GM12878 (cell line): ENCODE results near the gene ADM2. TPM values are rescaled to one million over a fixed set of nuclear protein-coding genes. Genes with fewer than 3 reads are reported as not detected.
A peak's percentile ranks its signal among the peaks of the same experiment; 100 is the strongest.

Experiments used
- ASH2L ChIP-seq: fragments of 300-600, 200-600 bp; sonication (generic); IDR thresholded peaks from 2 replicates; pipeline ENCODE4 v1.6.1; 2017; ENCODE audit warnings: low read depth, mild to moderate bottlenecking, borderline replicate concordance
- BHLHE40 ChIP-seq, 2 experiments: fragments of 450-650 bp in 1 of 2; IDR thresholded peaks; 2 replicates each; pipeline ENCODE4 v1.6.1; 2011 to 2017; ENCODE audit warnings: low read depth in 2 of 2, borderline replicate concordance in 1 of 2, improper control_type of control experiment in 1 of 2, low read length in 1 of 2, mild to moderate bottlenecking in 1 of 2
- CBX3 ChIP-seq: fragments of 200-600 bp; sonication (generic); IDR thresholded peaks from 2 replicates; pipeline ENCODE4 v1.6.1; 2016; ENCODE audit warnings: low read depth, borderline replicate concordance
- EED ChIP-seq: sonication (generic); IDR thresholded peaks from 2 replicates; pipeline ENCODE4 v1.6.1; 2016; ENCODE audit warnings: antibody characterized with exemption, low read depth
- FOXK2 ChIP-seq: fragments of 450-650 bp; IDR thresholded peaks from 2 replicates; pipeline ENCODE4 v1.6.1; 2017; ENCODE audit warnings: mild to moderate bottlenecking, moderate library complexity
- NBN ChIP-seq: fragments of 450-650 bp; IDR thresholded peaks from 2 replicates; pipeline ENCODE4 v1.6.1; 2016
- NRF1 ChIP-seq: conservative IDR thresholded peaks from 2 replicates; pipeline ENCODE4 v1.6.1; 2011; ENCODE audit warnings: mild to moderate bottlenecking, low read depth, low read length, improper control_type of control experiment
- POLR2AphosphoS2 ChIP-seq: IDR thresholded peaks from 2 replicates; pipeline ENCODE4 v1.6.1; 2011; ENCODE audit warnings: low read depth, mild to moderate bottlenecking, low read length, improper control_type of control experiment, moderate library complexity
- SIN3A ChIP-seq: IDR thresholded peaks from 2 replicates; pipeline ENCODE4 v1.6.1; 2012; ENCODE audit warnings: low read depth, low read length, improper control_type of control experiment
- SPI1 ChIP-seq: IDR thresholded peaks from 2 replicates; pipeline ENCODE4 v1.6.1; 2011; ENCODE audit warnings: low read depth, mild to moderate bottlenecking, low read length, moderate library complexity, borderline replicate concordance; ENCODE audit not compliant: insufficient read depth
- SREBF1 ChIP-seq: IDR thresholded peaks from 2 replicates; pipeline ENCODE4 v1.6.1; 2012; ENCODE audit warnings: mild to moderate bottlenecking, low read length
- SREBF2 ChIP-seq: IDR thresholded peaks from 2 replicates; pipeline ENCODE4 v1.6.1; 2012; ENCODE audit warnings: mild to moderate bottlenecking, low read length
- SUZ12 ChIP-seq: fragments of 200-600 bp; sonication (generic); IDR thresholded peaks from one replicate; pipeline ENCODE4 v1.6.1; 2018; ENCODE audit warnings: antibody characterized with exemption, mild to moderate bottlenecking; ENCODE audit not compliant: unreplicated experiment
- TCF3 ChIP-seq: IDR thresholded peaks from 2 replicates; pipeline ENCODE4 v1.6.1; 2012; ENCODE audit warnings: low read depth, mild to moderate bottlenecking, low read length, borderline replicate concordance; ENCODE audit not compliant: insufficient read depth
- ZNF207 ChIP-seq: fragments of 450-650 bp; IDR thresholded peaks from 2 replicates; pipeline ENCODE4 v1.6.1; 2014; ENCODE audit warnings: antibody characterized with exemption, mild to moderate bottlenecking, borderline replicate concordance
- polyA plus RNA-seq, 11 experiments: library from polyadenylated mRNA; depleted of rRNA in 4 of 11; unstranded in 6 of 11; stranded (reverse) in 5 of 11; fragments of >200 nt; fragmentation: Nextera tagmentation in 4 of 11; fragmentation: Illumina TruSeq in 1 of 11; extraction: Ambion mirVana in 4 of 11; extraction: Trizol in 1 of 11; gene quantifications; 1 replicate in 1 of 11; 2 replicates in 10 of 11; pipeline versions ENCODE4 v1.2.1 to v1.2.3, GENCODE V29; 2011 to 2016; ENCODE audit warnings: inconsistent platforms in 2 of 11, missing spikeins in 2 of 11, low read depth in 1 of 11
- total RNA-seq, 4 experiments: library from RNA; depleted of rRNA in 3 of 4; stranded (reverse); fragments of >200 nt in 3 of 4; fragmentation: Illumina TruSeq in 1 of 4; extraction: Trizol in 1 of 4; gene quantifications; 2 replicates each; pipeline versions ENCODE4 v1.2.1 to v1.2.3, GENCODE V29; 2013 to 2021
- TF ChIP-seq, protein P1 (sequence below): fragments of 450-650 bp; IDR thresholded peaks from 2 replicates; pipeline ENCODE4 v1.6.1; 2017; ENCODE audit warnings: low read depth, mild to moderate bottlenecking, moderate library complexity
- TF ChIP-seq, protein P2 (sequence below): fragments of 450-650 bp; formaldehyde crosslinking; IDR thresholded peaks from 2 replicates; pipeline ENCODE4 v1.4.0; 2020; ENCODE audit warnings: mild to moderate bottlenecking, moderate library complexity
- TF ChIP-seq, protein P3 (sequence below): IDR thresholded peaks from 2 replicates; pipeline ENCODE4 v1.6.1; 2012; ENCODE audit warnings: low read depth, low read length, improper control_type of control experiment
- TF ChIP-seq, protein P4 (sequence below): fragments of 450-650 bp; formaldehyde crosslinking; IDR thresholded peaks from 2 replicates; pipeline ENCODE4 v1.5.0; 2022; ENCODE audit warnings: mild to moderate bottlenecking, missing genetic modification characterization

ADM2 gene
- total and polyA plus RNA-seq, 10 of the 15 experiments (the other 5 are each of a cell fraction or from before 2014, with no cell fraction given): 0.02 to 0.33 (median 0.12) TPM; not detected in 2

DNA sequence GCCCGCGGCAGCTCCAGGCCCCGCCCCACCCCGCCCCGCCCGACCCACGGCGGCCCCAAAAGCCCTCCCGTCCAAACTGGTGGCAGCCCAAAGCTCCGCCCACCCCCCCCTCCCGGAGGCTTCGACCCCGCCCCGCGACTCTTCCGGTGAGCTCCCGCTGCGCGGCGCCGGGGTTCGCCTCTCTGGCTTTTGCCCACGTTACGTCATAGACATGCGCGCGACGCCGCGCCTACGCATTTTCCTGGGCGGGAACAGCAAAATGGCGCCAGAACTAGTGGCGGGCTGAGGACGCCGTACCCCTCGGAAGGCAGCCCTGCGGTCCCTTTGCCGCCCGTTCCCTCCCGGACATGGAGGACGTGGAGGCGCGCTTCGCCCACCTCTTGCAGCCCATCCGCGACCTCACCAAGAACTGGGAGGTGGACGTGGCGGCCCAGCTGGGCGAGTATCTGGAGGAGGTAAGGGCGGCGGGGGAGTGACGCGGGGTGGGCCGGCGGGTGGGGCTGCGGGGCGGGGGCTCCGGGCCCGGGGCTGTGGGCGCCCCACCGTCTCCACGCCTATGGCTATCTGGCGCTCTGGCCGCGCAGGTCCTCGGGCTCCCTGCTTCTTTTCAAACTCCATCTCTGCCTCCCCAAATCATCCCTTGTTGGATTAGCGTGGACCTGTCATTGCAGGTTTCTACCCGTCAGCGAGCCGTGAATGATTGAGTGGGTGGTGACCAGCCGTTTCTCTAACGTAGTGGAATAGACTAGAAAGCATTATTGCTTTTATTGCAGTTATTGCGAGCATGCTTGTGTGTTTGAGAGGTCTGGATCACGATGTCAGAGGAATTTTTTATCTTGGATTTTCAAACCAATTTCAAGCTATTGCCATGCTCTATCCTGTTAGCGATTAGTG lies 26.9 kb downstream of the ADM2 start, which contains the start of gene NCAPH2 (continued):
- no peak for TF ChIP-seq CBX3
- peak; percentile 47 for TF ChIP-seq NRF1
- 0 out of 2 replicates have a peak, but pooled peaks have one; percentile 43 for TF ChIP-seq FOXK2
- TF ChIP-seq, protein P1, sequence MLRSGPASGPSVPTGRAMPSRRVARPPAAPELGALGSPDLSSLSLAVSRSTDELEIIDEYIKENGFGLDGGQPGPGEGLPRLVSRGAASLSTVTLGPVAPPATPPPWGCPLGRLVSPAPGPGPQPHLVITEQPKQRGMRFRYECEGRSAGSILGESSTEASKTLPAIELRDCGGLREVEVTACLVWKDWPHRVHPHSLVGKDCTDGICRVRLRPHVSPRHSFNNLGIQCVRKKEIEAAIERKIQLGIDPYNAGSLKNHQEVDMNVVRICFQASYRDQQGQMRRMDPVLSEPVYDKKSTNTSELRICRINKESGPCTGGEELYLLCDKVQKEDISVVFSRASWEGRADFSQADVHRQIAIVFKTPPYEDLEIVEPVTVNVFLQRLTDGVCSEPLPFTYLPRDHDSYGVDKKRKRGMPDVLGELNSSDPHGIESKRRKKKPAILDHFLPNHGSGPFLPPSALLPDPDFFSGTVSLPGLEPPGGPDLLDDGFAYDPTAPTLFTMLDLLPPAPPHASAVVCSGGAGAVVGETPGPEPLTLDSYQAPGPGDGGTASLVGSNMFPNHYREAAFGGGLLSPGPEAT: peak; percentile 99
- TF ChIP-seq ZNF207: no peak
- TF ChIP-seq SUZ12: no peak
- TF ChIP-seq, protein P2, sequence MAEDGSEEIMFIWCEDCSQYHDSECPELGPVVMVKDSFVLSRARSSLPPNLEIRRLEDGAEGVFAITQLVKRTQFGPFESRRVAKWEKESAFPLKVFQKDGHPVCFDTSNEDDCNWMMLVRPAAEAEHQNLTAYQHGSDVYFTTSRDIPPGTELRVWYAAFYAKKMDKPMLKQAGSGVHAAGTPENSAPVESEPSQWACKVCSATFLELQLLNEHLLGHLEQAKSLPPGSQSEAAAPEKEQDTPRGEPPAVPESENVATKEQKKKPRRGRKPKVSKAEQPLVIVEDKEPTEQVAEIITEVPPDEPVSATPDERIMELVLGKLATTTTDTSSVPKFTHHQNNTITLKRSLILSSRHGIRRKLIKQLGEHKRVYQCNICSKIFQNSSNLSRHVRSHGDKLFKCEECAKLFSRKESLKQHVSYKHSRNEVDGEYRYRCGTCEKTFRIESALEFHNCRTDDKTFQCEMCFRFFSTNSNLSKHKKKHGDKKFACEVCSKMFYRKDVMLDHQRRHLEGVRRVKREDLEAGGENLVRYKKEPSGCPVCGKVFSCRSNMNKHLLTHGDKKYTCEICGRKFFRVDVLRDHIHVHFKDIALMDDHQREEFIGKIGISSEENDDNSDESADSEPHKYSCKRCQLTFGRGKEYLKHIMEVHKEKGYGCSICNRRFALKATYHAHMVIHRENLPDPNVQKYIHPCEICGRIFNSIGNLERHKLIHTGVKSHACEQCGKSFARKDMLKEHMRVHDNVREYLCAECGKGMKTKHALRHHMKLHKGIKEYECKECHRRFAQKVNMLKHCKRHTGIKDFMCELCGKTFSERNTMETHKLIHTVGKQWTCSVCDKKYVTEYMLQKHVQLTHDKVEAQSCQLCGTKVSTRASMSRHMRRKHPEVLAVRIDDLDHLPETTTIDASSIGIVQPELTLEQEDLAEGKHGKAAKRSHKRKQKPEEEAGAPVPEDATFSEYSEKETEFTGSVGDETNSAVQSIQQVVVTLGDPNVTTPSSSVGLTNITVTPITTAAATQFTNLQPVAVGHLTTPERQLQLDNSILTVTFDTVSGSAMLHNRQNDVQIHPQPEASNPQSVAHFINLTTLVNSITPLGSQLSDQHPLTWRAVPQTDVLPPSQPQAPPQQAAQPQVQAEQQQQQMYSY (CRISPR knock-in tag): no peak
- no peak for TF ChIP-seq ASH2L
- peak; percentile 81 for TF ChIP-seq SIN3A
- TF ChIP-seq SREBF2: no peak
- TF ChIP-seq, protein P3, sequence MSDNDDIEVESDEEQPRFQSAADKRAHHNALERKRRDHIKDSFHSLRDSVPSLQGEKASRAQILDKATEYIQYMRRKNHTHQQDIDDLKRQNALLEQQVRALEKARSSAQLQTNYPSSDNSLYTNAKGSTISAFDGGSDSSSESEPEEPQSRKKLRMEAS: peak; percentile 47
- peak; percentile 25 to 30; a peak in 1 of 4 replicates for TF ChIP-seq BHLHE40 (IDR thresholded peaks at IDR 0.05; ENCODE audit: borderline replicate concordance in 1 of 2, low read depth in 2 of 2, low read length in 1 of 2)
- TF ChIP-seq SREBF1: no peak
- TF ChIP-seq SPI1: no peak
- no peak for TF ChIP-seq EED
- TF ChIP-seq TCF3: 0 out of 2 replicates have a peak, but pooled peaks have one; percentile 14
- TF ChIP-seq, protein P4, sequence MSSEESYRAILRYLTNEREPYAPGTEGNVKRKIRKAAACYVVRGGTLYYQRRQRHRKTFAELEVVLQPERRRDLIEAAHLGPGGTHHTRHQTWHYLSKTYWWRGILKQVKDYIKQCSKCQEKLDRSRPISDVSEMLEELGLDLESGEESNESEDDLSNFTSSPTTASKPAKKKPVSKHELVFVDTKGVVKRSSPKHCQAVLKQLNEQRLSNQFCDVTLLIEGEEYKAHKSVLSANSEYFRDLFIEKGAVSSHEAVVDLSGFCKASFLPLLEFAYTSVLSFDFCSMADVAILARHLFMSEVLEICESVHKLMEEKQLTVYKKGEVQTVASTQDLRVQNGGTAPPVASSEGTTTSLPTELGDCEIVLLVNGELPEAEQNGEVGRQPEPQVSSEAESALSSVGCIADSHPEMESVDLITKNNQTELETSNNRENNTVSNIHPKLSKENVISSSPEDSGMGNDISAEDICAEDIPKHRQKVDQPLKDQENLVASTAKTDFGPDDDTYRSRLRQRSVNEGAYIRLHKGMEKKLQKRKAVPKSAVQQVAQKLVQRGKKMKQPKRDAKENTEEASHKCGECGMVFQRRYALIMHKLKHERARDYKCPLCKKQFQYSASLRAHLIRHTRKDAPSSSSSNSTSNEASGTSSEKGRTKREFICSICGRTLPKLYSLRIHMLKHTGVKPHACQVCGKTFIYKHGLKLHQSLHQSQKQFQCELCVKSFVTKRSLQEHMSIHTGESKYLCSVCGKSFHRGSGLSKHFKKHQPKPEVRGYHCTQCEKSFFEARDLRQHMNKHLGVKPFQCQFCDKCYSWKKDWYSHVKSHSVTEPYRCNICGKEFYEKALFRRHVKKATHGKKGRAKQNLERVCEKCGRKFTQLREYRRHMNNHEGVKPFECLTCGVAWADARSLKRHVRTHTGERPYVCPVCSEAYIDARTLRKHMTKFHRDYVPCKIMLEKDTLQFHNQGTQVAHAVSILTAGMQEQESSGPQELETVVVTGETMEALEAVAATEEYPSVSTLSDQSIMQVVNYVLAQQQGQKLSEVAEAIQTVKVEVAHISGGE: no peak
- peak; percentile 93 for TF ChIP-seq NBN
- TF ChIP-seq POLR2AphosphoS2: peak; percentile 79; the same call in 1 of the 2 replicates
